ENCODE data around the gene PARVB.

Gene PARVB

DNA sequence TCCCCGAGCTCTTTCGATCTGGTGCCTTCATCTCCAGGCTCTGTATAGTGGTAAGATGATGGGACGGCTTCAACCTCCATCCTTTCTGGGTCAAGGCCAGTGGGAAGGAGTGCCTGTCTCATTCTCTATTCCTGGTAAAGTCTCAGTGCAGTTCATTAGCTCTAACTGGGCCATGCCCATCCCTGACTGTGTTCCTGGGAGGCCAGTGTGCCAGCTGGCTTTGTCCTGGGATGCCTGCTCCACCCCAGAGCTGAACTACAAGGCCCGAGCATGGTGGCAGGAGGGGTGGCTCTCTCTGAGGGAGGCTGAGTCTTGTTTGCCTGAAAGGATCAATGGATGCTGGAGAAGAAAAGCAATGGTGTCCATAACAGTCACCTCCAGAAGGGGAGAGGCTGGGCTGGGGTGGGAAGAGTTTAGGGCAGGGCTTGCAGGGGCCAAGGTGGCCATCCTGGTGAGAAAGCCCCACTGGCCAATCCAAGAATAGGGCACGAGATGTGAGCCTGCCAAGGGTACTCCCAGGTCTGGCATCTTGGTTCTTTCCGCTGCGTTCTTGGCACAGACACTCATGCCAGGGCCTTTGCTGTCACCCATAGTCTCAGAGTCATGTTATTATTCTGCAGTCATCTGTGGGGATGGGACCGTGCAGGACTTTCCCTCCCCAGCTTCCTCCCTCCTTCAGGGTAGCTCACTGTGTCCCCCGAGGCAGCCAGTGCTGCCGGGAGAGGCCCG, 60.1 kb downstream of the PARVB start:
- in situ Hi-C loops (cut with MboI; ENCODE audit: low sequenced_read_pairs) = loop anchor here (10.0 kb wide), 1 partner anchor 541 kb away; no protein-coding TSS in a partner anchor

- in situ Hi-C loops (cut with MboI; ENCODE audit: low sequenced_read_pairs) = loop anchor here (10.0 kb wide), 1 partner anchor 539 kb away; no protein-coding TSS in a partner anchor
Observed at GRCh38 chr22:44085743-44086270, 61.7 kb downstream of the PARVB start.

DNA sequence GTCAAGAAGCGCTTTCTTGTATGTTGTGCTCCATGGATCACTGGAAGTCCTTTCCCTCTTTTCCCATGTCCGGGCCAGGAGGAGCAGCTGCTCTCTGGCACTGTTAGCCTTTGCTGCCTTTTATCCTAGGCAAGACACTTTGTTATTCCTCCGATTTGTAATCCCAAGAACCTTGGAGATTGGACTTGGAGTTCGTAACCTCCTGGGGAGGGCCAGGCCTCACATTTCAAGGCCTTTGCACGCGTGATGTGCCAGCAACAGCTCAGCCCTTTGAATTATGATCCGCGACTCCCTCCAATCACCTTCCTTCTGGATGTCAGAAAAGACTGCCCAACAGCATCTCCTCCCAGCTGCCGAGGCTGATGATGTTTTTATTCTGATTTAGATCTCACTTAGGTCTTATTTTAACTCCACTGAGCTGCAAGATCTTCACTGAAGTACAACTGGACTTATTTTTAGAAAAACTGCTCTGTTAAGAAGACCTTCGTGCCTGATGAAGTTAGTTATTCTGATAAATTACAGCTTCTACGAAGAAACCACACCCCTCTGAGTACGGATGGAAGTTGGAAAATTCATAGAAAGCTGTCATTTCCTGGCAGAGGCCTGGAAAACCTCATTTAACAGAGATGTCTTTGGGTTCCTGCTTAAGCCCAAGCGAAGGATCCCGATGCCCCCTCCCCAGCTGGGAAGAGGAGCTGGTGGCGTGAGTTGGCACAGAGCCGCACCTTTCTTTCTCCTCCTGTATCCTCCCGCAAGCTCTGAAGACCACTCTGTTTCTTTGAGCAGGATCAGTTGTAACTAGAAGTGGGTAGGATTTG, 62.4 kb downstream of the PARVB start:
- in situ Hi-C loops (cut with MboI; ENCODE audit: low sequenced_read_pairs) = loop anchor here (10.0 kb wide), 1 partner anchor 538 kb away; no protein-coding TSS in a partner anchor

GRCh38 chr22:44087089-44087430, 63.0 kb downstream of the PARVB start:
- in situ Hi-C loops (cut with MboI; ENCODE audit: low sequenced_read_pairs) = loop anchor here (10.0 kb wide), 1 partner anchor 538 kb away; no protein-coding TSS in a partner anchor

DNA sequence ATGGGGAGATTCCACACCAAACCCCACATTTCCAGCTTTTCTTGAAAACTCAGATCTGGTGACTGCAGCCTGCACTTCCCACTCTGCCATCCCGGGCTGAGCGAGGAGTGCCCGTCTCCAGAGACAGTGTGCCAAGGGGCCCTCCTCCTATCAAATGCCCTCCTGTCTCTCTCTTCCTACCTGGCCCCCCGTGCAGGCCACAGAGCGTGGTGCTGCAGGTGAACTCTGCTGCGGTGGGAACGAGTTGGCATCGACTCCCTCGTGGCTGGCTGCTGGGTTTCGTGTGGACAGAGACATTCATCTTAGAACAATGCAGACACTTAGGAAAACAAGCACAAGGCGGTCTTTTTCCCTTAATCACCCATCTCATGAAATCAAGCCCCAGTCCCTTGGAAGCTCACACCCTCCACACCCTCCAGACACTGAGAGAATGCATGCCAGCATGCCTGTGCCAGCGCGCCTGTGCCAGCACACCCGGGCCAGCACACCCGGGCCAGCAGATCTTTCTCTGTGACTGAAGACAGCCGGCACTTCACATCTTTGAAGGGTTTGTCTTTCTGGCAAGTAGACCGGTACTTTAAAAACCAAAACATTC, 65.0 kb downstream of the PARVB start:
- in situ Hi-C loops (cut with MboI; ENCODE audit: low sequenced_read_pairs) = loop anchor here (10.0 kb wide), 1 partner anchor 536 kb away; no protein-coding TSS in a partner anchor

DNA sequence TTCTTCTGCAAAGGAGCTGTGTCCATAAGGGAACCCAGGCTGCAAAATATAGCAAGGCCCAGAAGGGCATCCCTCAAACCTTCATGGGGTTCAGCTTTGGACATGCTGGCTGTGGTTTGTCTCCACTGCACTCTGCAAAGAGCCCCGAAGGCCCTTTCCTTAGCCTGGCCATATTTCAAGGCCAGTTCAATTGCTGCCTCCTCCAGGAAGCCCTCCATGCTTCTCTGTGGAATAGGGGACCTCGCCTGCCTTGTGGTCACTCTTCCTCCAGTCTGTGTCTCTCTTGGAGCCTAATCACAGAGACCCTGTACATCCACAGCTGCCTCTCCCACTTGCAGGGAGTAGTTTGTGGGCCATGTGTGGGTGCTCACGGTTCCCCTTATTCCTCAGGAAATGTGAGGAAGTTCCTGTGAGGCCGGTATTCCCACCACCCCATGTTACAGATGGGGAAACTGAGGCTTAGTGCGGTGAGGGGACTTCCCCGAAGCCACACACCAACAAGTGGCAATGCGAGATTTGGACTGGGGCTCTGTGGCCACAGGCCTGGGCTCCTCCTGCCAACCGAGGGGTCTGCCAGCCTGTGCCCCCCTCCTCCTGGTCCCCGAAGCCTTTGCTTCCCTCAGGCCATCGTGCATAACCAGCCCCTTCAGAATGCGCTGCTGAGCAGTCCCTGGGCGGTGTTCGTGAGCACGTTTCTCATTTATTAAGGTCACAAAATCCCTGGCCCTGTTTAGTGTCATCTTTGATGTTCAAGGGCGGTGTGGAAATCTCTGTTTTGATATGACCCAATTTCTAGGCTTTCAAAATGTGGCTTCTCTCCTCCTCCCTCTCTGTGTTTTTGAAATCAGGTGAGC, 65.8 kb downstream of the PARVB start:
- in situ Hi-C loops (cut with MboI; ENCODE audit: low sequenced_read_pairs) = loop anchor here (10.0 kb wide), 1 partner anchor 535 kb away; no protein-coding TSS in a partner anchor

DNA sequence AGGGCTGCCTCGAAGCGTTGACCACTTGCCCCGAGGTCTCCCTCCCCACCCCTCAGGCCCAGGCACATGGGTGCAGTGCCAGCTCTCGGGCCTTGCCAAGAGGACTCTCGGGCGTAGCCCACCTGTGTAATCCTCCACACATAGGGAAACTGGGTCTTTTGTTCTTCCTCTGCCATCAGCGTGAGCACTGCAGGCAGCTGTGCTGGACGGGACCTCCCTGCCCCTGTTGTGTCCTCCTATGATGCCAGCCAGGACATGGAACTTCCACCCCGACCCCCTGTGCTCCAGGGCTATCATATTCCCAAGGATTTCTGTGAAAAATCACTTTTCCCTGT, 66.4 kb downstream of the PARVB start:
- in situ Hi-C loops (cut with MboI; ENCODE audit: low sequenced_read_pairs) = no loop called here

GRCh38 chr22:44091021-44091721, 67.1 kb downstream of the PARVB start:
- in situ Hi-C loops (cut with MboI; ENCODE audit: low sequenced_read_pairs) = no loop called here

DNA sequence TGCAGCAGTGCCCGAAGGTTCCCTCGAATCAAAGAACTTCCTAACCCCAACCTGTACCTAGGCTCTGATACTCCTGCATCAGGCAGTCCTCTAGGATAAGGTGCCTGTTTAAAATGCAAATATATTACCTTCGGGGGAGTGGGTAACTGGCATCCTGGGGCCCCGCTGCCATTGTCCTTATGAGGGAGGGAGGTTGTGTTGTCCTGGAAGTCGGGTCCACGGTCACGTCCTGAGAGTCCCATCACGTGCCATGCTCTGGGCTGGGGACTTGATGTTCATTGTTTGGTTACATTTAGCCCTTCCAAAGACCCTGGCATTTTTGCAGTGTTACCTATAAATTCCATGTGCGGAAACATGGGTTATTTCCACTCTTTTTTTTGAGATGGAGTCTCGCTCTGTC, 67.6 kb downstream of the PARVB start:
- in situ Hi-C loops (cut with MboI; ENCODE audit: low sequenced_read_pairs) = no loop called here

GRCh38 chr22:44092636-44093220, 68.6 kb downstream of the PARVB start:
- in situ Hi-C loops (cut with MboI; ENCODE audit: low sequenced_read_pairs) = no loop called here

- in situ Hi-C loops (cut with MboI; ENCODE audit: low sequenced_read_pairs) = no loop called here
Observed at GRCh38 chr22:44093791-44094190, 69.7 kb downstream of the PARVB start.

GRCh38 chr22:44094751-44095302, 70.7 kb downstream of the PARVB start:
- in situ Hi-C loops (cut with MboI; ENCODE audit: low sequenced_read_pairs) = no loop called here

GRCh38 chr22:44096736-44097135, 72.6 kb downstream of the PARVB start:
- in situ Hi-C loops (cut with MboI; ENCODE audit: low sequenced_read_pairs) = no loop called here

DNA sequence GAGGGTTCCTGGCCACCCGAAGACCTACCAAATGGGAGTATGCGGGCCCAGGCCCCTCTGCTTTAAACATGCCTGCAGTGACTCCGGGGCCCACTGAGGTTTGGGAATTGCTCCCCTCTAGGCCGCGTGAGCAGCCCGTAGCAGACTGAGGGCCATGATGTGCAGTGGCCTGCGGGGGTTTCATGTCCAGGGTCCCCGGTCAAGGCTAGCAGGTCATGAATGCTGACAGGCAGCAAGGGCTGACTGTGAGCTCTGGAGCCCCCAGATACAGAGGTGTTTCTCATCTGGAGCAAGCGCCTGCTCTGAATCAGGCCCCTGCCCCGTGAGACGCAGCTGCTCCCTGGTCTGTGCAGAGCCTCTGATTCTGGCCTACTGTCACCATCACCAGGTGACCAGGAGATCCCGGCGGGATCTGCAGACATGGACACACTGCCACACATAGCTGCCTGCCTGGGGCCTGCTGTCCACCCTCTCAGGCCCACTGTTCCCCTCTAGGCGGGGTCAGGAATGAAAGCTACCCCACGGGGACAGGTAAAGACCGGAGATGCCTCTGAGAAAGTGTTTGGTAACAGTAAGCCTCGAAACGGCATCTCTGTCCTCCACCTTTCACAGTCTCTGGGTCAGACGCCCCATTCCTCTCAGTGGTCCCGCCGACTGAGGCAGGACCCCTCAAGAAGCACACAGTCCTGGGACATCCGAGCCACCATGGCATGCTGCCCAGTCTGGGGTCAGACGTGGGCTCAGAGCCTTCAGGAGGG, 73.3 kb downstream of the PARVB start:
- in situ Hi-C loops (cut with MboI; ENCODE audit: low sequenced_read_pairs) = no loop called here

- in situ Hi-C loops (cut with MboI; ENCODE audit: low sequenced_read_pairs) = no loop called here
Observed at GRCh38 chr22:44098021-44098739, 74.1 kb downstream of the PARVB start.

- in situ Hi-C loops (cut with MboI; ENCODE audit: low sequenced_read_pairs) = no loop called here
Observed at GRCh38 chr22:44098966-44099530, 74.9 kb downstream of the PARVB start.

GRCh38 chr22:44099696-44100095, 75.6 kb downstream of the PARVB start:
- in situ Hi-C loops (cut with MboI; ENCODE audit: low sequenced_read_pairs) = no loop called here

All from HL-60/S4 (cell line).